ENCODE data around the gene PYGO2. TPM values are rescaled to one million over a fixed set of nuclear protein-coding genes. Genes with fewer than 3 reads are reported as not detected.
A peak's percentile ranks its signal among the peaks of the same experiment; 100 is the strongest.

The PYGO2 gene
- total and polyA plus RNA-seq, 2 of the 8 experiments (the other 6 are each of a cell fraction or from before 2014, with no cell fraction given), result 31.0 to 31.6 TPM

GRCh38 chr1:154969860-154970452 is 8.4 kb upstream of the PYGO2 start:
- FAIRE-seq (no peak), DNase-seq (ENCODE audit: low read depth in 1 of 2, low spot score in 2 of 2) (no peak)
- H4K5ac ChIP-seq (ENCODE audit: insufficient read length, low read depth, low read length), result peak overlapping the region; percentile 5
- peaks cover 24% of the 10 kb centered on the region for H3K23me2 ChIP-seq (ENCODE audit: low read depth, low read length)
- no peak overlapping the region for H4K91ac ChIP-seq (replicated peaks; ENCODE audit: insufficient read length, low read length)
- H3K27ac ChIP-seq (ENCODE audit: low read depth, low read length), result peak overlapping the region; percentile 46
- peak overlapping the region; percentile 81 for H3K18ac ChIP-seq (ENCODE audit: extremely low read depth, low read length)
- WGBS, 2 experiments (ENCODE audit: extremely low coverage in 1 of 2, insufficient coverage in 1 of 2, insufficient read length in 1 of 2, insufficient replicate concordance in 2 of 2, low coverage in 1 of 2, low lambda C conversion rate in 2 of 2, missing lambda C conversion rate in 1 of 2), result 7% methylated on average over 10 of the region's 22 CpGs; no CpG with 5 or more reads in 1 of the 2 experiments
- H3K4me3 ChIP-seq (ENCODE audit: extremely low read depth in 1 of 4, insufficient read depth in 2 of 4, low read depth in 3 of 4, low read length in 4 of 4), result peak overlapping the region; percentile 61 to 80 (median 76)
- no peak overlapping the region for H2BK15ac ChIP-seq (ENCODE audit: low read length)
- ChIA-PET POLR2A (ENCODE audit: partially characterized antibody) (interaction anchor here (0.6 to 42.8 kb wide), 13 partner anchors 11 to 1382 kb away, joined by 3 to 702 read pairs (median 5); partner anchors contain the start of genes ADAM15, FLAD1, LENEP and PBXIP1), CTCF (ENCODE audit: partially characterized antibody) (interaction anchor here (0.7 to 20.6 kb wide), 14 partner anchors 10 to 115 kb away, joined by 3 to 334 read pairs (median 7); partner anchors contain the start of genes ADAM15, EFNA4, FLAD1 and LENEP)
- peak overlapping the region; percentile 50 for H3K56ac ChIP-seq (replicated peaks; ENCODE audit: insufficient read length, low read depth, low read length)
- H3K14ac ChIP-seq (ENCODE audit: insufficient read length), result no peak overlapping the region
- H2BK5ac ChIP-seq (ENCODE audit: low read depth, low read length), result peak overlapping the region; percentile 99
- no peak overlapping the region; the same call in 1 of the 2 replicates for H2BK12ac ChIP-seq (ENCODE audit: low read depth, low read length)
- peaks cover 6 to 39% of the 10 kb centered on the region in 2 experiments; a peak in 3 of 4 replicates for H3K79me2 ChIP-seq (ENCODE audit: control insufficient read depth in 1 of 2, insufficient read depth in 2 of 2, low read length in 2 of 2)
- H3K4me2 ChIP-seq (ENCODE audit: insufficient read depth in 1 of 2, low read depth in 2 of 2, low read length in 2 of 2), result peak overlapping the region; percentile 78
- peak overlapping the region; percentile 53 to 71 (median 62) for H3K9ac ChIP-seq (replicated peaks in 1 of 4; ENCODE audit: extremely low read depth in 1 of 4, low read depth in 3 of 4, low read length in 3 of 4)
- H2AK5ac ChIP-seq (ENCODE audit: low read depth, low read length), result no peak overlapping the region; the same call in 1 of the 2 replicates
- H3K36me3 ChIP-seq (ENCODE audit: control insufficient read depth in 2 of 4, insufficient read depth in 4 of 4, low read length in 3 of 4), result peaks cover 14 to 32% (median 28%) of the 10 kb centered on the region in 4 experiments
- H3K4ac ChIP-seq (replicated peaks; ENCODE audit: insufficient read length, low read depth, low read length), result no peak overlapping the region
- TF ChIP-seq SIRT6 (IDR thresholded peaks at IDR 0.05; ENCODE audit: low read length), result no peak
- TF ChIP-seq TCF12 (IDR thresholded peaks at IDR 0.05; ENCODE audit: low read depth, low read length), result no peak
- no peak for TF ChIP-seq POLR2AphosphoS5 (IDR thresholded peaks at IDR 0.05; ENCODE audit: low read depth, low read length)
- no peak for TF ChIP-seq JUND (IDR thresholded peaks at IDR 0.05; ENCODE audit: low read length)
- TF ChIP-seq EGR1 (IDR thresholded peaks at IDR 0.05; ENCODE audit: borderline replicate concordance, low read depth, low read length), result no peak
- no peak for TF ChIP-seq ZNF274 (IDR thresholded peaks at IDR 0.05; ENCODE audit: borderline replicate concordance, extremely low read depth, low read length)
- H3K4me1 ChIP-seq (replicated peaks in 1 of 4; ENCODE audit: control insufficient read depth in 3 of 4, insufficient read depth in 4 of 4, low read length in 3 of 4), result peaks cover 3 to 19% (median 14%) of the 10 kb centered on the region in 4 experiments
- peaks cover 14% of the 10 kb centered on the region; the same call in 1 of the 2 replicates for H3K79me1 ChIP-seq (ENCODE audit: low read depth, low read length)
- no peak overlapping the region for H2BK20ac ChIP-seq (ENCODE audit: low read length)
- H4K20me1 ChIP-seq (replicated peaks in 1 of 2; ENCODE audit: control insufficient read depth in 1 of 2, insufficient read depth in 2 of 2, low read length in 2 of 2), result peaks cover 9% of the 10 kb centered on the region in 2 experiments
- H3K27me3 ChIP-seq (replicated peaks in 1 of 4; ENCODE audit: control insufficient read depth in 3 of 4, extremely low read depth in 1 of 4, insufficient read depth in 3 of 4, low read length in 3 of 4), result no peaks in the 10 kb centered on the region
- H2AFZ ChIP-seq (ENCODE audit: low read length), result no peak overlapping the region
- no peak overlapping the region for H3K23ac ChIP-seq (ENCODE audit: insufficient read length)
- no peak overlapping the region for H2BK120ac ChIP-seq (replicated peaks; ENCODE audit: low read depth, low read length)
- peak overlapping the region; percentile 30 for H4K8ac ChIP-seq (ENCODE audit: extremely low read depth, insufficient read depth, low read length)
- no peaks in the 10 kb centered on the region for H3K9me3 ChIP-seq (ENCODE audit: insufficient read depth in 2 of 2, low read depth in 1 of 2, low read length in 1 of 2)

All from H1 (cell line).